IMR-90 (cell line): Measurements from ENCODE around the gene MMAB. TPM values are rescaled to one million over a fixed set of nuclear protein-coding genes. Genes with fewer than 3 reads are reported as not detected.

Source experiments
- ATAC-seq: fragments of 200-7000 bp; cut with Tn5 transposase; 2 replicates; pipeline ENCODE4 v1.9.1; 2020; ENCODE audit warnings: low read depth, mild to moderate bottlenecking, moderate library complexity
- BruUV-seq: library from RNA; stranded (reverse); fragments of 400-500 nt; replicated peaks from 2 replicates; lab custom pipeline; 2021; lab: Mats Ljungman, UMichigan
- CTCF ChIA-PET: fragments of 300-600 bp; formaldehyde crosslinking; extraction: SDS; loops from one replicate; lab custom pipeline; 2021; ENCODE audit warnings: antibody characterized with exemption; lab: Yijun Ruan, JAX
- POLR2A ChIA-PET: fragments of 300-600 bp; sonication (Branson Sonifier 250); formaldehyde crosslinking; loops from one replicate; lab custom pipeline; 2022; ENCODE audit warnings: antibody characterized with exemption; ENCODE audit not compliant: unreplicated experiment; lab: Charles Lee
- DNase-seq: peaks from one replicate; pipeline ENCODE4 v3.0.0; 2013
- H2AFZ ChIP-seq: replicated peaks from 2 replicates; pipeline ENCODE3; 2013; ENCODE audit warnings: low read length, mild to moderate bottlenecking; ENCODE audit not compliant: poor library complexity
- H2AK5ac ChIP-seq: 2 replicates; pipeline ENCODE4 v1.6.1; 2013; ENCODE audit warnings: low read depth, low read length, inconsistent platforms
- H2AK9ac ChIP-seq: replicated peaks from 2 replicates; pipeline ENCODE3; 2013; ENCODE audit warnings: mild to moderate bottlenecking, low read depth, low read length, moderate library complexity; ENCODE audit not compliant: poor library complexity
- H2BK120ac ChIP-seq: 2 replicates; pipeline ENCODE4 v1.6.1; 2013; ENCODE audit warnings: low read depth, low read length, inconsistent platforms
- H2BK15ac ChIP-seq: 3 replicates; pipeline ENCODE4 v1.6.1; 2013; ENCODE audit warnings: low read depth, low read length, inconsistent platforms
- H2BK20ac ChIP-seq: 2 replicates; pipeline ENCODE4 v1.6.1; 2013; ENCODE audit warnings: low read depth, mild to moderate bottlenecking, inconsistent platforms, low read length, moderate library complexity
- H2BK5ac ChIP-seq: 2 replicates; pipeline ENCODE4 v1.6.1; 2013; ENCODE audit warnings: mild to moderate bottlenecking, low read depth, low read length, inconsistent platforms; ENCODE audit not compliant: poor library complexity, severe bottlenecking
- H3K14ac ChIP-seq: replicated peaks from 2 replicates; pipeline ENCODE4 v1.6.1; 2013; ENCODE audit warnings: low read depth, low read length, inconsistent platforms
- H3K18ac ChIP-seq: 2 replicates; pipeline ENCODE4 v1.6.1; 2013; ENCODE audit warnings: low read depth, low read length, control low read depth
- H3K23ac ChIP-seq: 2 replicates; pipeline ENCODE4 v1.6.1; 2013; ENCODE audit warnings: low read depth, low read length, inconsistent platforms
- H3K27ac ChIP-seq: 2 replicates; pipeline ENCODE4 v1.5.1; 2013; ENCODE audit warnings: mild to moderate bottlenecking, control low read depth, low read length; ENCODE audit not compliant: insufficient read depth
- H3K27me3 ChIP-seq: 2 replicates; pipeline ENCODE4 v1.6.1; 2013; ENCODE audit warnings: low read length; ENCODE audit not compliant: control insufficient read depth, insufficient read depth
- H3K36me3 ChIP-seq: 2 replicates; pipeline ENCODE4 v1.6.1; 2013; ENCODE audit warnings: low read length, mixed read lengths; ENCODE audit not compliant: control insufficient read depth, insufficient read depth
- H3K4ac ChIP-seq: 2 replicates; pipeline ENCODE4 v1.6.1; 2013; ENCODE audit warnings: low read depth, low read length, inconsistent platforms
- H3K4me1 ChIP-seq: 2 replicates; pipeline ENCODE4 v1.6.1; 2013; ENCODE audit warnings: low read length, mixed read lengths; ENCODE audit not compliant: control insufficient read depth, insufficient read depth
- H3K4me2 ChIP-seq: 2 replicates; pipeline ENCODE4 v1.6.1; 2013; ENCODE audit warnings: low read depth, mild to moderate bottlenecking, control low read depth, low read length, moderate library complexity
- H3K4me3 ChIP-seq: 2 replicates; pipeline ENCODE4 v1.5.1; 2013; ENCODE audit warnings: low read depth, mild to moderate bottlenecking, control low read depth, low read length, moderate library complexity; ENCODE audit not compliant: insufficient read depth
- H3K56ac ChIP-seq: 2 replicates; pipeline ENCODE4 v1.6.1; 2013; ENCODE audit warnings: low read length, inconsistent platforms; ENCODE audit not compliant: insufficient read depth; ENCODE audit errors: extremely low read depth
- H3K79me1 ChIP-seq, 2 experiments: 2 replicates each; pipeline ENCODE4 v1.6.1; 2013; ENCODE audit warnings: low read length in 2 of 2, inconsistent platforms in 1 of 2, low read depth in 1 of 2
- H3K9ac ChIP-seq: 2 replicates; pipeline ENCODE4 v1.6.1; 2013; ENCODE audit warnings: low read depth, low read length, control low read depth
- H3K9me1 ChIP-seq: 2 replicates; pipeline ENCODE4 v1.6.1; 2013; ENCODE audit warnings: low read length, inconsistent platforms; ENCODE audit not compliant: insufficient read depth
- H3K9me3 ChIP-seq: 2 replicates; pipeline ENCODE4 v1.6.1; 2013; ENCODE audit warnings: low read length; ENCODE audit not compliant: control insufficient read depth, insufficient read depth
- H4K20me1 ChIP-seq: 2 replicates; pipeline ENCODE4 v1.6.1; 2013; ENCODE audit warnings: low read length, inconsistent platforms; ENCODE audit not compliant: insufficient read depth
- H4K5ac ChIP-seq: 2 replicates; pipeline ENCODE4 v1.6.1; 2013; ENCODE audit warnings: mild to moderate bottlenecking, low read depth, low read length, control low read depth
- H4K8ac ChIP-seq, 2 experiments: 2 replicates each; pipeline ENCODE4 v1.6.1; 2013; ENCODE audit warnings: low read depth in 2 of 2, low read length in 2 of 2, control low read depth in 1 of 2, inconsistent platforms in 1 of 2
- H4K91ac ChIP-seq: 2 replicates; pipeline ENCODE4 v1.6.1; 2013; ENCODE audit warnings: low read depth, low read length, inconsistent platforms; ENCODE audit not compliant: insufficient read depth
- BHLHE40 ChIP-seq: fragments of 150-350 bp; IDR thresholded peaks from 2 replicates; pipeline ENCODE4 v1.6.1; 2016; ENCODE audit warnings: mild to moderate bottlenecking, low read depth, low read length
- CEBPB ChIP-seq: IDR thresholded peaks from 2 replicates; pipeline ENCODE4 v1.6.1; 2012; ENCODE audit warnings: low read depth, low read length, improper control_type of control experiment
- CHD1 ChIP-seq: IDR thresholded peaks from 2 replicates; pipeline ENCODE4 v1.6.1; 2012; ENCODE audit warnings: low read depth, low read length, improper control_type of control experiment
- CTCF ChIP-seq: conservative IDR thresholded peaks from 2 replicates; pipeline ENCODE4 v1.5.1; 2012; ENCODE audit warnings: mild to moderate bottlenecking, low read depth, low read length, improper control_type of control experiment
- ELK1 ChIP-seq: fragments of 150-350 bp; IDR thresholded peaks from 2 replicates; pipeline ENCODE4 v1.6.1; 2016; ENCODE audit warnings: low read depth, mild to moderate bottlenecking, low read length, moderate library complexity, borderline replicate concordance
- FOS ChIP-seq: fragments of 150-350 bp; IDR thresholded peaks from 2 replicates; pipeline ENCODE4 v1.6.1; 2016; ENCODE audit warnings: low read depth, low read length
- MAFK ChIP-seq: IDR thresholded peaks from 2 replicates; pipeline ENCODE4 v1.6.1; 2012; ENCODE audit warnings: low read depth, low read length, improper control_type of control experiment
- MAZ ChIP-seq: IDR thresholded peaks from 2 replicates; pipeline ENCODE4 v1.6.1; 2012; ENCODE audit warnings: low read depth, mild to moderate bottlenecking, low read length, improper control_type of control experiment, moderate library complexity, borderline replicate concordance
- MXI1 ChIP-seq: IDR thresholded peaks from 2 replicates; pipeline ENCODE4 v1.6.1; 2012; ENCODE audit warnings: low read depth, mild to moderate bottlenecking, low read length, moderate library complexity, borderline replicate concordance
- NFE2L2 ChIP-seq: fragments of 150-350 bp; IDR thresholded peaks from 2 replicates; pipeline ENCODE4 v1.6.1; 2016; ENCODE audit warnings: low read depth, mild to moderate bottlenecking, low read length
- POLR2A ChIP-seq: IDR thresholded peaks from 2 replicates; pipeline ENCODE4 v1.6.1; 2012; ENCODE audit warnings: mild to moderate bottlenecking, low read depth, low read length
- RAD21 ChIP-seq: IDR thresholded peaks from 2 replicates; pipeline ENCODE4 v1.6.1; 2012; ENCODE audit warnings: low read length, improper control_type of control experiment
- RCOR1 ChIP-seq: IDR thresholded peaks from 2 replicates; pipeline ENCODE4 v1.6.1; 2012; ENCODE audit warnings: mild to moderate bottlenecking, low read length, improper control_type of control experiment; ENCODE audit not compliant: insufficient replicate concordance
- RFX5 ChIP-seq: IDR thresholded peaks from 2 replicates; pipeline ENCODE4 v1.8.0; 2012; ENCODE audit warnings: low read depth, mild to moderate bottlenecking, low read length, moderate library complexity
- SMC3 ChIP-seq: fragments of 150-350 bp; IDR thresholded peaks from 2 replicates; pipeline ENCODE4 v1.6.1; 2016; ENCODE audit warnings: low read depth, mild to moderate bottlenecking, antibody characterized with exemption, low read length, moderate library complexity
- USF2 ChIP-seq: fragments of 150-350 bp; IDR thresholded peaks from 2 replicates; pipeline ENCODE4 v1.6.1; 2017; ENCODE audit warnings: mild to moderate bottlenecking, antibody characterized with exemption, low read length, low read depth
- WGBS, 2 experiments: methylation state at CpG; one replicate each; pipeline versions ENCODE4 v1.1.5 to v1.1.7; 2013; ENCODE audit warnings: missing lambda C conversion rate in 2 of 2; ENCODE audit not compliant: insufficient read length in 1 of 2; ENCODE audit errors: extremely low coverage in 2 of 2; 5-methylcytosine and 5-hydroxymethylcytosine counted together
- dilution Hi-C: fragments of 300-500 bp; cut with HindIII; formaldehyde crosslinking; loops from one replicate; pipeline ENCODE4 v1.14.3; 2018; ENCODE audit warnings: low sequenced_read_pairs; ENCODE audit not compliant: unreplicated experiment
- in situ Hi-C: fragments of 300-500 bp; cut with MboI; formaldehyde crosslinking; loops from 3 replicates; pipeline ENCODE4 v1.14.3; 2019; ENCODE audit warnings: low sequenced_read_pairs, inconsistent platforms, mixed read lengths
- intact Hi-C: fragments of 100-400 bp; cut with micrococcal nuclease; formaldehyde crosslinking; loops from 2 replicates; pipeline ENCODE4 v1.10.0; 2022
- polyA plus RNA-seq, 3 experiments: library from polyadenylated mRNA; depleted of rRNA; stranded (reverse); fragments of >200 nt; gene quantifications; 2 replicates each; pipeline ENCODE4 v1.2.3, GENCODE V29; 2012; ENCODE audit warnings: low replicate concordance in 1 of 3
- total RNA-seq: library from RNA; depleted of rRNA; stranded (reverse); fragments of >200 nt; gene quantifications from 2 replicates; pipeline ENCODE4 v1.2.3, GENCODE V29; 2012

MMAB gene
- total and polyA plus RNA-seq, 2 of the 4 experiments (the other 2 are of a cell fraction), result 16.5 to 16.9 TPM

- in situ Hi-C loops (no loop called here), dilution Hi-C loops (no loop called here), intact Hi-C loops (no loop called here)
- no peak overlapping the region for H4K5ac ChIP-seq
- H3K56ac ChIP-seq, result no peak overlapping the region
- no peak overlapping the region for H2AK9ac ChIP-seq
- CTCF ChIA-PET, result no interaction called here
- H4K91ac ChIP-seq, result no peak overlapping the region
- TF ChIP-seq CHD1 (no peak), ELK1 (no peak), SMC3 (no peak), RAD21 (no peak), USF2 (no peak), RFX5 (no peak), CTCF (no peak), MAZ (no peak), BHLHE40 (no peak), RCOR1 (no peak), NFE2L2 (no peak), MAFK (no peak), FOS (no peak), MXI1 (no peak), CEBPB (no peak), POLR2A (no peak)
- POLR2A ChIA-PET, result no interaction called here
- WGBS, 2 experiments, result 17% methylated on average over 1 of the region's 10 CpGs; no CpG with 5 or more reads in 1 of the 2 experiments
- no peak overlapping the region for H3K4ac ChIP-seq
- H3K4me3 ChIP-seq, result no peak overlapping the region
- peaks cover 61% of the 10 kb centered on the region for H3K27me3 ChIP-seq
- H3K4me2 ChIP-seq, result no peak overlapping the region
- H2AK5ac ChIP-seq, result no peak overlapping the region
- H2AFZ ChIP-seq, result no peak overlapping the region
- DNase-seq, result no peak
- no peak overlapping the region for H2BK5ac ChIP-seq
- no peaks in the 10 kb centered on the region for H3K4me1 ChIP-seq
- no peaks in the 10 kb centered on the region for H3K79me1 ChIP-seq
- no peak overlapping the region for H2BK15ac ChIP-seq
- H3K23ac ChIP-seq, result no peak overlapping the region
- H3K18ac ChIP-seq, result no peak overlapping the region
- no peak overlapping the region for H3K27ac ChIP-seq
- H3K36me3 ChIP-seq, result no peaks in the 10 kb centered on the region
- no peaks in the 10 kb centered on the region; the same call in 1 of the 2 replicates for H3K9me3 ChIP-seq
- H3K14ac ChIP-seq, result no peak overlapping the region
- H2BK20ac ChIP-seq, result no peak overlapping the region
- no peak overlapping the region for H4K8ac ChIP-seq
- no peaks in the 10 kb centered on the region for H3K9me1 ChIP-seq
- no TSS peak for BruUV-seq
- ATAC-seq, result no peak
- no peak overlapping the region for H3K9ac ChIP-seq
- H2BK120ac ChIP-seq, result no peak overlapping the region
- no peaks in the 10 kb centered on the region for H4K20me1 ChIP-seq
These were observed 44.2 kb upstream of the MMAB start for GRCh38 chr12:109617491-109617890.
